ENCODE results near the gene GABRE. TPM values are rescaled to one million over a fixed set of nuclear protein-coding genes. Genes with fewer than 3 reads are reported as not detected.

GABRE gene, protein sequence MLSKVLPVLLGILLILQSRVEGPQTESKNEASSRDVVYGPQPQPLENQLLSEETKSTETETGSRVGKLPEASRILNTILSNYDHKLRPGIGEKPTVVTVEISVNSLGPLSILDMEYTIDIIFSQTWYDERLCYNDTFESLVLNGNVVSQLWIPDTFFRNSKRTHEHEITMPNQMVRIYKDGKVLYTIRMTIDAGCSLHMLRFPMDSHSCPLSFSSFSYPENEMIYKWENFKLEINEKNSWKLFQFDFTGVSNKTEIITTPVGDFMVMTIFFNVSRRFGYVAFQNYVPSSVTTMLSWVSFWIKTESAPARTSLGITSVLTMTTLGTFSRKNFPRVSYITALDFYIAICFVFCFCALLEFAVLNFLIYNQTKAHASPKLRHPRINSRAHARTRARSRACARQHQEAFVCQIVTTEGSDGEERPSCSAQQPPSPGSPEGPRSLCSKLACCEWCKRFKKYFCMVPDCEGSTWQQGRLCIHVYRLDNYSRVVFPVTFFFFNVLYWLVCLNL
- 0.42 TPM in 1 of 2 replicates, not detected in the other for polyA plus RNA-seq

DNA sequence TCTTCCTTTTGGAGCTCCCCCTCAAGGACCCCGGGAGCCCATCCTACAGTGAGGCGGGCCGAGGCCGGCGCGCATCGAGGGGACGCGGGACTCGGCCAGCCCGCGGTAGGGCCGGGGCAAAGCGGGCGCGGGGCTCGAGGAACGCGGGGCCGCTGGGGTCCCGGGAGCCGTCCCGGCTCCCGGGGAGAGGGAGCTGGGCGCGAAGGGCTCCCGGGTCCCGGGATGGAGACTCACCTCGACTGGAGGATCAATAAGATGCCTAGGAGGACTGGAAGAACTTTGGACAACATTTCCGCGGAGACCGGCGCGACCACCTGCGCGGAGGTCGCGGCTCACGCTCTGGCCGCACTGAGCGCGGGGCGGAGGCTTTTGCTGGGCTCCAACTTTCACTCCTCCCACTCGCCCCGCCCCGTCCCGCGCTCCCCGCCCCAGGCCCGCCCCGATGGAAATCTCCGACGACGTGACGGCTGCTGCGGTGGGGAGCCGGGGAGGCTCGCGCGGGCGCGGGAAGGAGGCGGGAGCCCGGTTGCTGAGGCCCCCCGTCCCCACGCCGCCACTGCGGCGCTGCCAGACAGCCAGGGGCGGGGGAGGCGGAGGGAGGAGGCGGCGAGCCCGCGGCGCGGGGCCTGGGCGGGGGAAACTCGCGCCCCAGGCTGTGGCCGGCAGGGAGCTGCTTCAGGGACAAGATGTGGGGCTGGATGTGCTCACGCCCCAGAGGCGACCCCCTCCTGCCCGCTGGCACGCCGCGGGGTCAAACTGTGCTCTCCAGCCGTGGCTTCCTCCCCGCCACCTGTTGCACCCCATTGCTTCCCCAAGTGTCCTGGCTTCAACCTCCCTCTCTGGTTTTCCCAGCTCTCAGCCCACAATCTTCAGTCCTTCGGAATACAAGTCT lies at the start of gene GABRE:
GABRE (minus strand) TSS at position 341 of the 892 bp plus-strand sequence; CDS start at position 290, 51 bp downstream.

DNA sequence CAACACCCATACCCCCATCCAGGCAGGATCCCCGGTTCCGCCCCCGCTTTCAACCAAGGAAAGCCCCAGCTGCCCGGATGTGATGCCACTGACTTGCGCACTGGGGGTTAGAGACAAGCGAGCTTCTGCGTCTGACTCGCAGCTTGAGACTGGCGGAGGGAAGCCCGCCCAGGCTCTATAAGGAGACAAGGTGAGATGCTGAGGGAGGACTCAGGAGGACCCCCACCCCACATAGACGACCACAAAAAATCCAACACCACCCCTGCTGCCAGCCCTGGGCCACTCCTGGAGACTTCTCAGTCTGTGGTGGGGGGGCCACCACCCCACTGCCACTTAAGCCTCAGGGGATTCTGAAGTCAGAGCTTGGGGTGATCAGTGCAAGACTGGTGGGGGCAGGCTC lies 61.7 kb downstream of the GABRE start, which contains the start of gene MAGEA4:
MAGEA4 (plus strand) TSS at position 110 of the 400 bp plus-strand sequence. CDS start 10,776 bp downstream, outside the sequence.

Other genes with a start within 250 kb of the GABRE start
- gene CNGA2, start 239.9 kb downstream of the GABRE start, polyA plus RNA-seq: not detected in 2 replicates
- not detected in 2 replicates for gene MAGEA4, start 61.8 kb downstream of the GABRE start, polyA plus RNA-seq
- gene MAGEA10, start 163.9 kb upstream of the GABRE start, polyA plus RNA-seq: not detected in 2 replicates